Neural progenitor cell (in vitro differentiated cells): ENCODE measurements around the gene RGS6.

ENCODE experiments used
- CTCF ChIP-seq: fragments of 200-600 bp; sonication (generic); IDR thresholded peaks from 2 replicates; pipeline ENCODE4 v1.5.1; 2017; ENCODE audit warnings: antibody characterized with exemption, mild to moderate bottlenecking
- EZH2 ChIP-seq: fragments of 200-600 bp; sonication (generic); IDR thresholded peaks from 2 replicates; pipeline ENCODE4 v1.6.1; 2017; ENCODE audit warnings: antibody characterized with exemption, mild to moderate bottlenecking, moderate library complexity
- EZH2phosphoT487 ChIP-seq: fragments of 200-600 bp; sonication (generic); IDR thresholded peaks from 2 replicates; pipeline ENCODE4 v1.6.1; 2017; ENCODE audit warnings: antibody characterized with exemption

- TF ChIP-seq EZH2 (no peak), CTCF (no peak), EZH2phosphoT487 (no peak)
These were observed 28.5 kb downstream of the RGS6 start for GRCh38 chr14:71960494-71961353.
